OCI-LY3 (cell line): ENCODE measurements around the gene ADARB2.

Experiments used
- CTCF ChIP-seq: fragments of 200-600, 300-600 bp; sonication (generic); IDR thresholded peaks from 2 replicates; pipeline ENCODE4 v1.5.1; 2014; ENCODE audit warnings: antibody characterized with exemption, low read length, low read depth
- EZH2phosphoT487 ChIP-seq: fragments of 200-600 bp; shearing (Covaris generic); IDR thresholded peaks from 2 replicates; pipeline ENCODE4 v1.6.1; 2018; ENCODE audit warnings: antibody characterized with exemption, mixed run types, low read depth

GRCh38 chr10:1166101-1166827 is 571.1 kb downstream of the ADARB2 start:
- TF ChIP-seq CTCF (no peak), EZH2phosphoT487 (no peak)
